ENCODE results near the gene PKMYT1.

PKMYT1 gene

GRCh38 chr16:3012246-3012645 lies 32.0 kb upstream of the PKMYT1 start:
- Histone ChIP-seq H3K4me1 (ENCODE audit: low read length) (no peaks in the 10 kb centered on the region), H3K4me2 (ENCODE audit: low read length) (no peak overlapping the region), H3K27ac (ENCODE audit: low read length) (no peak overlapping the region), H4K20me1 (ENCODE audit: insufficient read depth, low read length) (no peaks in the 10 kb centered on the region), H3K27me3 (ENCODE audit: low read depth, low read length) (peaks cover 23% of the 10 kb centered on the region), H3K9ac (ENCODE audit: low read length) (no peak overlapping the region), H3K9me3 (ENCODE audit: insufficient read depth, low read length) (no peaks in the 10 kb centered on the region), H3K79me2 (ENCODE audit: low read length) (no peaks in the 10 kb centered on the region), H3K36me3 (replicated peaks; ENCODE audit: low read depth, low read length) (no peaks in the 10 kb centered on the region), H3K4me3 (ENCODE audit: low read length) (no peak overlapping the region), H2AFZ (ENCODE audit: low read depth, low read length) (no peak overlapping the region)
- no peak for TF ChIP-seq EZH2phosphoT487 (IDR thresholded peaks at IDR 0.05; ENCODE audit: low read depth)
- TF ChIP-seq CTCF (IDR thresholded peaks at IDR 0.05; ENCODE audit: low read depth, low read length): no peak

- no peaks in the 10 kb centered on the region for H3K4me1 ChIP-seq (ENCODE audit: low read length)
- no peaks in the 10 kb centered on the region for H3K79me2 ChIP-seq (ENCODE audit: low read length)
- TF ChIP-seq EZH2phosphoT487 (IDR thresholded peaks at IDR 0.05; ENCODE audit: low read depth) (no peak), CTCF (IDR thresholded peaks at IDR 0.05; ENCODE audit: low read depth, low read length) (no peak)
- H3K36me3 ChIP-seq (replicated peaks; ENCODE audit: low read depth, low read length): no peaks in the 10 kb centered on the region
- no peak overlapping the region for H2AFZ ChIP-seq (ENCODE audit: low read depth, low read length)
- H3K27me3 ChIP-seq (ENCODE audit: low read depth, low read length): peaks cover 36% of the 10 kb centered on the region
- no peak overlapping the region for H3K4me3 ChIP-seq (ENCODE audit: low read length)
- H3K27ac ChIP-seq (ENCODE audit: low read length): no peak overlapping the region
- H3K9ac ChIP-seq (ENCODE audit: low read length): no peak overlapping the region
- no peak overlapping the region for H3K4me2 ChIP-seq (ENCODE audit: low read length)
- H4K20me1 ChIP-seq (ENCODE audit: insufficient read depth, low read length): no peaks in the 10 kb centered on the region
- no peaks in the 10 kb centered on the region for H3K9me3 ChIP-seq (ENCODE audit: insufficient read depth, low read length)
Measured at GRCh38 chr16:3010510-3010909, 30.3 kb upstream of the PKMYT1 start.

- TF ChIP-seq EZH2phosphoT487 (IDR thresholded peaks at IDR 0.05; ENCODE audit: low read depth) (no peak), CTCF (IDR thresholded peaks at IDR 0.05; ENCODE audit: low read depth, low read length) (no peak)
- Histone ChIP-seq H3K9me3 (ENCODE audit: insufficient read depth, low read length) (no peaks in the 10 kb centered on the region), H3K79me2 (ENCODE audit: low read length) (no peaks in the 10 kb centered on the region), H4K20me1 (ENCODE audit: insufficient read depth, low read length) (no peaks in the 10 kb centered on the region), H3K9ac (ENCODE audit: low read length) (no peak overlapping the region), H3K4me3 (ENCODE audit: low read length) (no peak overlapping the region), H3K27ac (ENCODE audit: low read length) (no peak overlapping the region), H3K36me3 (replicated peaks; ENCODE audit: low read depth, low read length) (no peaks in the 10 kb centered on the region), H3K4me1 (ENCODE audit: low read length) (0 out of 2 replicates have a peak, but pooled peaks cover 3% of the 10 kb centered on the region), H3K4me2 (ENCODE audit: low read length) (no peak overlapping the region), H3K27me3 (ENCODE audit: low read depth, low read length) (peaks cover 39% of the 10 kb centered on the region), H2AFZ (ENCODE audit: low read depth, low read length) (no peak overlapping the region)
Measured at GRCh38 chr16:3009568-3010390, 29.5 kb upstream of the PKMYT1 start.

- no peak overlapping the region for H2AFZ ChIP-seq (ENCODE audit: low read depth, low read length)
- H3K27ac ChIP-seq (ENCODE audit: low read length): no peak overlapping the region
- H3K79me2 ChIP-seq (ENCODE audit: low read length): no peaks in the 10 kb centered on the region
- TF ChIP-seq CTCF (IDR thresholded peaks at IDR 0.05; ENCODE audit: low read depth, low read length): no peak
- no peak overlapping the region for H3K4me2 ChIP-seq (ENCODE audit: low read length)
- H3K4me3 ChIP-seq (ENCODE audit: low read length): no peak overlapping the region
- H3K9ac ChIP-seq (ENCODE audit: low read length): no peak overlapping the region
- peaks cover 39% of the 10 kb centered on the region for H3K27me3 ChIP-seq (ENCODE audit: low read depth, low read length)
- H3K36me3 ChIP-seq (replicated peaks; ENCODE audit: low read depth, low read length): no peaks in the 10 kb centered on the region
- H3K4me1 ChIP-seq (ENCODE audit: low read length): 0 out of 2 replicates have a peak, but pooled peaks cover 3% of the 10 kb centered on the region
- no peaks in the 10 kb centered on the region for H3K9me3 ChIP-seq (ENCODE audit: insufficient read depth, low read length)
- no peaks in the 10 kb centered on the region for H4K20me1 ChIP-seq (ENCODE audit: insufficient read depth, low read length)
Measured at GRCh38 chr16:3008690-3009037, 28.4 kb upstream of the PKMYT1 start.
